ENCODE data around the gene DLGAP1. TPM values are rescaled to one million over a fixed set of nuclear protein-coding genes. Genes with fewer than 3 reads are reported as not detected.
A peak's percentile ranks its signal among the peaks of the same experiment; 100 is the strongest.

The DLGAP1 gene
- total and polyA plus RNA-seq, 10 donors, result 0.11 to 6.0 (median 2.1) TPM

- peak; percentile 96 for DNase-seq
- TF ChIP-seq POLR2A (IDR thresholded peaks at IDR 0.05) (peak in 2 of 3 donors; percentile 22 to 82), POLR2AphosphoS5 (IDR thresholded peaks at IDR 0.05) (peak; percentile 92 to 97 (median 97))
- TF ChIP-seq, protein P1, sequence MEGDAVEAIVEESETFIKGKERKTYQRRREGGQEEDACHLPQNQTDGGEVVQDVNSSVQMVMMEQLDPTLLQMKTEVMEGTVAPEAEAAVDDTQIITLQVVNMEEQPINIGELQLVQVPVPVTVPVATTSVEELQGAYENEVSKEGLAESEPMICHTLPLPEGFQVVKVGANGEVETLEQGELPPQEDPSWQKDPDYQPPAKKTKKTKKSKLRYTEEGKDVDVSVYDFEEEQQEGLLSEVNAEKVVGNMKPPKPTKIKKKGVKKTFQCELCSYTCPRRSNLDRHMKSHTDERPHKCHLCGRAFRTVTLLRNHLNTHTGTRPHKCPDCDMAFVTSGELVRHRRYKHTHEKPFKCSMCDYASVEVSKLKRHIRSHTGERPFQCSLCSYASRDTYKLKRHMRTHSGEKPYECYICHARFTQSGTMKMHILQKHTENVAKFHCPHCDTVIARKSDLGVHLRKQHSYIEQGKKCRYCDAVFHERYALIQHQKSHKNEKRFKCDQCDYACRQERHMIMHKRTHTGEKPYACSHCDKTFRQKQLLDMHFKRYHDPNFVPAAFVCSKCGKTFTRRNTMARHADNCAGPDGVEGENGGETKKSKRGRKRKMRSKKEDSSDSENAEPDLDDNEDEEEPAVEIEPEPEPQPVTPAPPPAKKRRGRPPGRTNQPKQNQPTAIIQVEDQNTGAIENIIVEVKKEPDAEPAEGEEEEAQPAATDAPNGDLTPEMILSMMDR (IDR thresholded peaks at IDR 0.05 in 8 of 11, conservative IDR thresholded peaks at IDR 0.05 in 3 of 11), result peak in 3 of 11 experiments; percentile 11 to 34 (median 14)
- Histone ChIP-seq H3K27ac (peak overlapping the region; percentile 94 to 99 (median 99)), H3K27me3 (replicated peaks in 1 of 7) (no peaks in the 10 kb centered on the region), H3K4me3 (peak overlapping the region; percentile 56 to 80 (median 74)), H3K9me3 (no peaks in the 10 kb centered on the region), H3K4me1 (peaks cover 5 to 46% (median 26%) of the 10 kb centered on the region in 6 donors), H3K36me3 (no peaks in the 10 kb centered on the region)
- WGBS, 5 donors, result 0 to 1% (median 0%) methylated on average over 46 to 63 of the region's 63 CpGs
- intact Hi-C loops (cut with DNase I; ENCODE audit: low total_unique reads), result loop anchor here (5.0 kb wide), 1 partner anchor 144 kb away; no protein-coding TSS in a partner anchor
Observed at GRCh38 chr18:3447895-3448837, 1006.9 kb downstream of the DLGAP1 start.

- WGBS, 5 donors, result 7 to 10% (median 8%) methylated on average over 22 of the region's 22 CpGs
- Histone ChIP-seq H3K4me3 (peak overlapping the region; percentile 56 to 80 (median 74)), H3K27me3 (replicated peaks in 1 of 7) (no peaks in the 10 kb centered on the region), H3K27ac (peak overlapping the region; percentile 94 to 99 (median 99)), H3K36me3 (no peaks in the 10 kb centered on the region), H3K9me3 (no peaks in the 10 kb centered on the region), H3K4me1 (peaks cover 5 to 37% (median 17%) of the 10 kb centered on the region in 6 donors)
- DNase-seq, result peak; percentile 83
- intact Hi-C loops (cut with DNase I; ENCODE audit: low total_unique reads), result loop anchor here (5.0 kb wide), 1 partner anchor 145 kb away; no protein-coding TSS in a partner anchor
- TF ChIP-seq POLR2A (IDR thresholded peaks at IDR 0.05), result no peak
- no peak for TF ChIP-seq POLR2AphosphoS5 (IDR thresholded peaks at IDR 0.05)
- TF ChIP-seq, protein P1 (IDR thresholded peaks at IDR 0.05 in 8 of 11, conservative IDR thresholded peaks at IDR 0.05 in 3 of 11), result no peak
Observed at GRCh38 chr18:3447068-3447894, 1007.8 kb downstream of the DLGAP1 start.

Small RNA genes lying within 50 kb of the gene (microRNA-seq; reads per million reads assigned to microRNA genes)
- 0 to 1.1 (median 0) reads per million in 3 donors for gene MIR6718

Small RNA genes lying within 50 kb of the gene (small RNA-seq; reads per million reads assigned to genes)
- 0 reads per million in 4 donors for gene AP005208.1
- 0 reads per million in 4 donors for gene AP005403.1
- gene MIR6718, result 0 to 0.08 (median 0) reads per million in 4 donors
- gene RN7SL39P, result 0 reads per million in 4 donors
- gene RNU6-831P, result 0 reads per million in 4 donors

Measured in spleen (tissue), 11 donors.